GM19238 (cell line): Measurements from ENCODE around the gene BMP8B.
A peak's percentile ranks its signal among the peaks of the same experiment; 100 is the strongest.
"Not testable (repeated sequence)": the region's sequence is repeated elsewhere in the genome, so short reads cannot be mapped to it uniquely, and the experiment has no call there.

Experiments used
- DNase-seq: peaks from one replicate; pipeline ENCODE4 v3.0.0; 2011; ENCODE audit warnings: low spot score; ENCODE audit not compliant: insufficient read length

The BMP8B gene

GRCh38 chr1:39788758-39789570 is at the start of gene BMP8B:
TSS of gene BMP8B (minus strand) at chr1:39788865. CDS start at chr1:39788485, 380 bp downstream.
- DNase-seq = peak; percentile 39

GRCh38 chr1:39836595-39837110 is 48.0 kb upstream of the BMP8B start:
- DNase-seq = no peak

GRCh38 chr1:39835935-39836594 is 47.4 kb upstream of the BMP8B start:
- DNase-seq = no peak

GRCh38 chr1:39835110-39835509 is 46.4 kb upstream of the BMP8B start:
- DNase-seq = no peak

- no peak for DNase-seq
These were observed 45.1 kb upstream of the BMP8B start for GRCh38 chr1:39833621-39834385.

- DNase-seq = no peak
These were observed 44.5 kb upstream of the BMP8B start for GRCh38 chr1:39833121-39833520.

GRCh38 chr1:39832294-39832693 is 43.6 kb upstream of the BMP8B start:
- DNase-seq = no peak

- no peak for DNase-seq
These were observed 41.3 kb upstream of the BMP8B start for GRCh38 chr1:39829791-39830533.

GRCh38 chr1:39828734-39829133 is 40.1 kb upstream of the BMP8B start:
- no peak for DNase-seq

- DNase-seq = not testable (repeated sequence)
These were observed 39.6 kb upstream of the BMP8B start for GRCh38 chr1:39828255-39828654.

GRCh38 chr1:39827201-39827600 is 38.5 kb upstream of the BMP8B start:
- no peak for DNase-seq

- DNase-seq = no peak
These were observed 37.9 kb upstream of the BMP8B start for GRCh38 chr1:39826583-39826982.

GRCh38 chr1:39825432-39825941 is 36.8 kb upstream of the BMP8B start:
- DNase-seq = no peak

- not testable (repeated sequence) for DNase-seq
These were observed 34.8 kb upstream of the BMP8B start for GRCh38 chr1:39823450-39823849.

GRCh38 chr1:39822146-39822545 is 33.5 kb upstream of the BMP8B start:
- no peak for DNase-seq

- no peak for DNase-seq
These were observed 30.6 kb upstream of the BMP8B start for GRCh38 chr1:39819091-39819812.

GRCh38 chr1:39818482-39818881 is 29.8 kb upstream of the BMP8B start:
- no peak for DNase-seq

- DNase-seq = peak; percentile 69
These were observed 28.6 kb upstream of the BMP8B start for GRCh38 chr1:39817091-39817932.

- DNase-seq = peak; percentile 55
These were observed 27.9 kb upstream of the BMP8B start for GRCh38 chr1:39816415-39817090.
